Endometrial microvascular endothelial cells (primary cell): Measurements from ENCODE around the gene FNDC7. TPM values are rescaled to one million over a fixed set of nuclear protein-coding genes. Genes with fewer than 3 reads are reported as not detected.
"Not testable (repeated sequence)": the region's sequence is repeated elsewhere in the genome, so short reads cannot be mapped to it uniquely, and the experiment has no call there.

Experiments used
- in situ Hi-C: cut with HindIII; loops from 2 replicates; pipeline ENCODE4 v1.10.0; 2017; ENCODE audit warnings: low sequenced_read_pairs, low pct_unique_long_range_greater_than_20kb; ENCODE audit errors: inconsistent ontology term
- total RNA-seq: library from RNA; depleted of rRNA; stranded (reverse); fragments of >200 nt; gene quantifications from one replicate; pipeline ENCODE4 v1.2.3, GENCODE V29; 2015; ENCODE audit errors: inconsistent ontology term

FNDC7 gene
- total RNA-seq, 1 donor from 2014 or later = not detected

DNA sequence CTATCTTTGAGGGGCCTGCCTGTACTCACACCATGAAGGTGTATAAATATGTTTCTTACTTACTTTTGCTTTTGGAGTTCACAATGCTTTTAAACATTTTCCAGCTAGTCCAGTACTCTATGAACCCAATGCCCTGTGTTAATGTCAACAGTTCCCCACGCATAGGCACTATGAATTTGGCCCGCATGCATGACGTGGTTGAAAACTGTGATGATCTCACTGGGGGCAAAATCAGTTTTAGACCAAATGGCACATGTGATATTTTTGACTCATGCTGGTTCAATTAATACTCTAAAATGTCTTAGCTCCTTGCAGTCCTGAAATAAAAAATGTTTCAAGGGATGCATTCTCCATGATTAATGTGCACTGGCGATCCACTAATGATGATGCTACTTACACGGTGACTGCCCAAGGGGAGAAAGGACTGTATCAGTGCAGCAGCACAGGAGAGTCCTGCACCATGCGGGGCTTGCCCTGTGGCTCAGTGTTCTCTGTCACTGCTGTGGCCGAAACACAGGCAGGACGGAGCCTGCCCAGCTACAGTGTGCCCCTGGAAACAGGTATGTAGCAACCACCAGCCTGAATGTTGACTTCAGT, 15.7 kb downstream of the FNDC7 start:
- in situ Hi-C loops = no loop called here

DNA sequence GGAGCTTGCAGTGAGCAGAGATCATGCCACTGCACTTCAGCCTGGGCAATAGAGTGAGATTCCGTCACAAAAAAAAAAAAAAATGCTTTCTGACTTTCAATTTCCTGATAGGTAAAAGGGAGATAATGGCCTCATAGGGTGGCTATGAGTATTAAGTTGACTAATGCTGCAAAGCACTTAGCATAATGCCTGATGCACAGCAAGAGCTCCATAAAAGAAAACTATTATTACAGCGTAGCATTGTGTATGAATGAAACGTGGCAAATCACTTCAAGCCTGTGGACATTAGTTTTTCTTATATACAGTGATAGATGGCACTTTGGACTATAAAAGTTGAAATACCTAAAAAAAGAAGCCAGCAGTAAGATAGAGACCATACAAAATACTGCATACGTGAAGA, 16.8 kb downstream of the FNDC7 start:
- in situ Hi-C loops = no loop called here

DNA sequence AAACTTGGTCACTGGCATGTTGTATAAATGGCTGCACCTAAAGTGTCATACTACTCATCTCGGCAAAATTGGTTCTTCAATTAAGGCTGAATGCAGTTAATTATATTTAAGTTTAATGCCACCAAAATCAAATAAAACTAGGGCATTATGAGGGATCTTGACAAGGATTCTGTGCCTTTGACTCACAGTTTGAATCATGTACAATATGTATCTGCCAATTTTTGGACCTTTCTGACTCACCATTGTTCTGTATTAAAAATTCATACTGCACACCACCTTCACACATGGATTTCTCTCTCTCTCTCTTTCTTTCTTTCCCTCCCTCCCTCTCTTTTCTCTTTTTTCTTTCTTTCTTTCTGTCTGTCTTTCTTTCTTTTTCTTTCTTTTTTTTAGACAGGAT, 19.7 kb downstream of the FNDC7 start:
- in situ Hi-C loops = no loop called here

DNA sequence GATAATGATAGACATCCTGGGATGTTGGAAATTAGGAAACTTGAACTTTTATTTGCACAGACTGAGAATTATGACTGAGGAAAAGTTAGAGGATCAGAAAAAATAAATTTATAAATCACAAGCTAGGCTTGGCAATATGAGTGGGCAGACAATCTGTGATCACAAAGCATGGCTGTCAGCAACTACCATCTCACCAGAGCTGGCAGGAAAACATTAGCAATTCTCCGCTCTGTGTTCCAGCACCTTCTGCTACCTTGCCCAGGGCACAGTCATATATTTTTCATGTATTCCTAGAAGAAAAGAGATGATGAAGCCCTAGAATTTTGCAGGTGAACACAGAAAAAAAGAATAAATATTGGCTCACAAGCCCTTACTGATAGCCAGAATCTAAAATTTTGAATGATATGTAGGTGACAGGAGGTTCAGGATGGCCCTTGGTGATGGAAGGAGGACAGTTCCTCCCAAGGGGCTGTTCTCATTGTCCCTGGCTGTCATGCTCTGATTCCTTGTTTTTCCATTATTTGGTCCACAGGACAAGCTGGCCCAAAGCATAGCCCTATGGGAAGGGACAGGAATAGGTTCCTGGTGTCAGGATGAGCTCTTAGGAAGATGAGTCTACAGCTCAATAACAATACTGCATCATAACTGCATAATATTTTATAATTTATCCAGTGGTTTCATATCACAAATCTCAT, 21.6 kb downstream of the FNDC7 start:
- in situ Hi-C loops = no loop called here

DNA sequence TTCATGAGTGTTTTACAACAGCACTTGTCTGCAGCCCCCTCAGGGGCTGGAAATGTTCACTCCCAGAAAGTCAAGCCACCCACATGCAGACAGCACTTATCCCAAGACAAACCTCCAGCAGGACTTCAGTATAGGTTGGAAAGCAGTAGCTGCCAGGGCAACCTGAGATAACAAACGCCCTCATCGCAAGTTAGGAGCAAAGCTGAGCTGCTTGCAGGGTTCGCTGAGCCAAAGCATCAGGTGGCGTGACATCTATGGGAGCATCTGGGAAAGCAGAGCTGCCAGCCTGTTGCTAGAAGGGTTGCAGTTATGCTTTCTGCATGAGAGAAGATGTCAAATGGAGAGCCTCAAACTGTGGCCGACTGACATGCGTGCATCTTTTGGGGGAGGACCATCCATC, 29.5 kb downstream of the FNDC7 start:
- in situ Hi-C loops = no loop called here

DNA sequence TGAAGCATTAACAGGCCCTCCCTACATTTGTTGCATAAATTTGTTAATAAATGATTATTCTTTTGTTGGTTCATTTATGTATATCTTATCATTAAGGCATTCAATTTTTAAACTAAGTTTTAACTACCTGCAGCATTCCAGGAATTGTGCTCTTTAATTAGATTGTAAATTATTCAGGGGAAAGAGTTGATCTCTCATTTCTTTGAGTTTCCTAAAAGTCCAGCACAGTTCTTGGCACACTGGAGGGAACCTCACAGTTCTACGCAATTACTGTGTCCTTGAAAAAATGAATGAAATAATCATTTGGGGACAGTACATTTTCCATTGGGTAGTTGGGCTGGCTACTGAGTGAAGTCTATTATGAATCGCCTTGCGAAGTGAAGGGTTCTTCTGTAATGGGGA, 33.3 kb downstream of the FNDC7 start:
- in situ Hi-C loops = no loop called here

DNA sequence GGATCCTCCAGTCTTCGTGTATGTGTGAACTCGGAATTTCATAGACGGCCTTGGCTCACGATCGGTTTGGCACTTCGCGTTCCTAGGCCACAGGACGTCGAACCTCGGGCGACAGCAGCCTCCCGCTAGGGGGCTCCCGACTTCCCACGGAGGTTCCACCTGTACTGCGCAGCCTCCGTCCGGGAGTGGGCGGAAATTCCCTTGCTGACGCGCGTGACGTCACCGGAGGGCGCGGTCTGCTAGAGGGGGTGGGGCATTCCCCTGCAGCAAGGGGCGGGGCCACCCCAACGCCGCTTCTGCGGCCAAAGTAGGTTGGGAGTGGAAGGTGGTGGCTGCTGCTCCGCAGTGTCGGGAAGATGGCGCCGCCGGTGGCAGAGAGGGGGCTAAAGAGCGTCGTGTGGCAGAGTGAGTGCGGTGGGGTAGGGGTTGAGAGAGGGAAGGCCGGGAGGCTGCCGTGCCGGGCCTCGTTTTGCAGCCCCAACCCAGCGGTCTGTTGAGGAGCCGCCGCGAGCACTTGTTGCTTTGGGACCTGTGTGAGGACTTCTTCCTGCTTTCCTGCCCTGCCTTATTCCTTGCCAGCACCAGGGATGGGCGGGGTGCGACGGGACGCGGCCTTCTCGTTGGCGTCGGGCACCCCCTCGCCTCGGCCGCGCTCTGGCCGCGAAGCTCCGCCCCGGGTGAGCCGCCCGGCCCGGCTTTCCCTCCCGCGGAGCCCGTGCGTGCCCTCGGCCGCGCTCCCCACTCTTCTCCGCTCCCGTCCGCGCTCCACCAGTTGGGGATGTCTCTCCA, 33.9 kb downstream of the FNDC7 start, which contains the start of gene STXBP3:
STXBP3 (plus strand) TSS at position 293 of the 789 bp plus-strand sequence; CDS start at position 357, 64 bp downstream.
- in situ Hi-C loops = no loop called here

DNA sequence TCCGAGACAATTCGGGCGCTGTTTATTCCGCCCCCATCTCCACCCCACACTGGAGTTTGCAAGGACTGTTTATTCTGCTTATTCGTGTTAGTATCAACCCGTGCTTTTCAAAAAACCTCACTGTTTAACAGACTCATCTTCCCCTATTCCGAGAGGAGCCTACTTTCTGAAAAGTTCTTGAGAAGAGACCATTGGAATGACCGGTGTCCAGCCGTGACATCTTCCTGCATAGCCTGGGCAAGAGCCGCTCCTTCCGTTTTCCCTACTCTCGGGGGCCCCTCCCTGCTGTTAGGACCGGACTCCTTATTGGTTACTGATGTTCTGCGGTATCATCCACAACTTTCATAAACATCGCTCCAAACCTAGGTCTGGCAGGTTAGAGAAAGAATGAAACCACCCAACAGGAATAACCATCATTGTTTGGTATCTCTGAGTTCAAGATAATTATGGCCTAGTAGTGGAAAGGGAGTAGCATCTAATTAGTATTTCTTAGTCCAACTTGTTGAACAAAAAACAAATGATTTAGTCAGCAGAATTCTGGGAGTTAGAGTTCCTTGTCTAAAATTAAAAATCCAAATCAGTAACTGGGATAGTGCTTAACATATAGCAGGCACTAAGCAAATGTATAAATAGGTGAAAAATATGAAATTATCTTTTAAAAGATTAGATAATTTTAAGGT, 34.6 kb downstream of the FNDC7 start:
- in situ Hi-C loops = no loop called here

DNA sequence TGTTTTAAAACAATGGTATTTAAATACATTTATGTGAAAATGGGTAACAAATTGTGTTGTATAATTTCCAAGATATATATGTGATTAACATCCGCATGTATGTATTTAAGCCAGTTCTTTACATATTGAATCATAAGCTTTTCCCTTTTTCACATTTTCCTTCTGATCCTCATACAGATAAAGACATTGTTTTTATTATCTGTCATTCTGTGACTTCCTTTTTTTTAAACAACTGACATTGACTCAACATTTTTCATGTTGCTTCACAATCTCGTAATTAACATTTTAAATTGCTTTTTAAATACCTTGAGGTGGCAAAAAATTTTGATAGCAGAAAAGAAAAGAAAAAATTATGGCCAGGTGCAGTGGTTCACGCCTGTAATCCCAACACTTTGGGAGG, 35.2 kb downstream of the FNDC7 start:
- in situ Hi-C loops = no loop called here

DNA sequence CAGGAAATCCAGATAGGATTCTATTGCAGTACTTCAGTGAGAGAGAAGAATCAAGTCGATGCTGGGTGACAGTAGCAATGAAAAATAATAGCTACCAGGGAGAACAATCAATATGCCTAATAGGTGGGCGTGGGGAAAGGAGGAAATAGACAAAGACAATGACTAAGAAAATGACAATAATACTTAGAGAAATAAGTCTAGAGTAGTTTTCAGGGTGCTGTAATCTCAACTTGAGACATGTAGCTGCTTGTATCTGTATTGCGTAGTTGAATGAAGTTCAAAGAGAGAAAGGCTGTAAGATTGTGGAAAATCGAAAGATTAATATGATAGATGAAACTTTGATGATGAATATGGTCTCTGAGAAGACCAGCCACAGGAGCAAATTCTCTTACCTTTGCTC, 36.4 kb downstream of the FNDC7 start:
- in situ Hi-C loops = no loop called here

DNA sequence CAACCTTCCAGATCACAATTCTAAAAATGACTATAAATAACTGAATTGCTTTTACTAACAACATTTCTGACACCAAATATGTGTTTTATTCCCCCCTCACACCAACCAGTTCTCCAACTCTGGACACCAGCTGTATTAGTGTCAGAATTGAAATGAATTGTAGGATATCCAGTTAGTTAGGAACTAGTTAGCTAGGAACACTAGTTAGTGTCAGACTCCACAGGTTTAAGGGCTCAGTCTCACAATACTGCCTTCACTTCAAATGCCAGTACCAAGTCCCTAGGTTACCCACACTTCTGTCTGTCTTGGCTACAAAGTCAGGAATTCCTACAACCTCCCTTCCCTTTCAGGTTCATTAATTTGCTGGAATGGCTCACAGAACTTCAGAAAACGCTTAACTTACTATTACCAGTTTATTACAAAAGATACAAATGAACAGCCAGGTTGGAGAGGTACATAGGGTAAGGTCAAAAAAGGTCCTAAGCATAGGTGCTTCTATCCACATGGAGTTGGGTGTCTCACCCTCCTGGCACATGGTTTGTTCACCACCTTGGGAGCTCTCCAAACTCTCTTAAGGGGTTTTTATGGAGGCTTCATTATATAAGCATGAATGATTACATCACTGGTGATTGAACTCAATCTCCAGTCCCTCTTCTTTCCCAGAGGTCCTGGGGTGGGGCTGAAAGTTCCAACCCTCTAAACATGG, 37.9 kb downstream of the FNDC7 start:
- in situ Hi-C loops = no loop called here

DNA sequence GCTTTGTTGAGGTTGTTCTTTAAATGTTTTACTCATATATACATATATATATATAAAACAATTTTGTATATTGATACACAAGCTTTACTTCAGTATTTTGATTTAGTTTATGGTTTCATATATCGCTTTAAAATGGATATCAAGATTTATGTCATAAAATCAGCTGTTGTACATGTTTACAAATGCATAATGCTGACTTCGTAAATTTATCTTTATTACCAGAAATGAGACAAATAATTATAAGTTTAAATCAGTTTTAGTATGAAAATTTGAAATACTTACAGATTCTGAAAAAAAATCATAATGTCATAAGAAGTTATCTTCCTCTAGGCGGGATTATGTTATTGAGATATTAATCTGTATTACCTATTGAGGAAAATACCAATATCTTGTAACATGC, 40.7 kb downstream of the FNDC7 start:
- in situ Hi-C loops = no loop called here

DNA sequence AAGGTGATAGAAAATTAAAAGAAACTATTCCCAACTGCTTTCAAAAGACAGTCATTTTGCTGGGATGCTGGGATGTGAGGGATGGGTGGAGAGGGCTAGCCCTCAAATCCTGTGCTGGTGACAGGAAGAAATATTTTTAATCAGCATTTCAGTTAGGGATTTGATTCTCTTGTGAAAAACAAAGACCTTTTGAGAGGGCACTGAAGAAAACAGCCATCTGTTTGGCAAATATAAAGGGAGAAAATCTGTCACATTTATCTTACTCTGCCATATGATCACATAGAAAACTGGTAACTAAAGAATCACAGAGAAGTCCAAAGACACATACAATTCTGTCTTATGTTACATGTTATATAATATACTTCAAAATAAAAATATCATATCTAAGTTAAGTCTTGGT, 46.1 kb downstream of the FNDC7 start:
- in situ Hi-C loops = no loop called here

DNA sequence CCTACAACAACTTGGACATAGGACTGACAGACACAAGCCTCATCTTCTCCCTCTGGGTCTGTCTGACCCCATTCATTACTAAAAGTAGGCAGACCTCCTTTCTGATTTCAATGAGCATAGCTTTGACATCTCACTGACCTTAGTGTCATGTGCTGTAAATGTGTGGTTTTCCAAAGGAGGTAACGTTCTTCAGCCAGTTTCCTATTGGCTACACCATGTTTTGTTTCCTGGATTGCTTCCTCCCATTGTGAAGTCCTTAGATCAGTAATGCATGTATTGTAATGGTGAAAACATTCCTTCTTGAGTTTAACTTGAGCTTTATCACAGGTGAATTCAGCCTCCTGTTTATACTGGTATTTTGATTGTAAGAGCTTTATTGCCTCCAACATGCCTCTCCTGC, 54.4 kb downstream of the FNDC7 start:
- in situ Hi-C loops = no loop called here

DNA sequence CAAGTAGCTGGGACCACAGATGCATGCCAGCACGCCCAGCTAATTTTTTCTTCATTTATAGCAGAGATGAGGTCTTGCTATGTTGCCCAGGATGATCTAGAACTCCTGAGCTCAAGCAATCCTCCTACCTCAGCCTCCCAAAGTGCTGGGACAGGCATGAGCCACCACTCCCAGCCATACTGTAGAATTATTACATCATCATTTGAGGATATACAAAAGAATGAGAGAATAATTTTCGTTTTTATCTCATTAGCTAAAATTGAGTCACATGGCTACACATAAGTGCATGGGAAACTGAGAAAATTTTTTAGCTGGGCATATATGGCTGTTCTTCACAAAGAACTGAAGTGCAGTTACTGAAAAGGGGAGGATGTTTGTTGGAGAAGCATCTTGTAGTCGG, 55.0 kb downstream of the FNDC7 start:
- in situ Hi-C loops = no loop called here

DNA sequence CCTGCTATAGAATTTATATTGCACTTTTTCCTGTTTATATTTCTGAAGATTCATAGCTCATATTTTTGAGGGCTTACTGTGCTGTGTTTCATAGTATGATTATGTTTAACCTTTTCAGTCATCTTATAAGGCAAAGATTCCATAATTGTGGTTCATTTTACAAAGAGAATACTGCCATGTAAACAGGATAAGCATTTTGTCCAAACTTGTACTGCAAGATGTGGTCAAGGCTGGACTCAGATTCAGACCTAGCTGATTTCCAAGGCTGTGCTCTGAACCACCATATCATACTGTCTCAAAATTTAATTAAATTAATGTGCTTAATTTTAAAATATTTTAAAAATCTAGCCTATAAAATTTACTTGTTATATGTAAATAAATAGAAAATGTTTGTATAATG, 65.1 kb downstream of the FNDC7 start:
- in situ Hi-C loops = no loop called here

DNA sequence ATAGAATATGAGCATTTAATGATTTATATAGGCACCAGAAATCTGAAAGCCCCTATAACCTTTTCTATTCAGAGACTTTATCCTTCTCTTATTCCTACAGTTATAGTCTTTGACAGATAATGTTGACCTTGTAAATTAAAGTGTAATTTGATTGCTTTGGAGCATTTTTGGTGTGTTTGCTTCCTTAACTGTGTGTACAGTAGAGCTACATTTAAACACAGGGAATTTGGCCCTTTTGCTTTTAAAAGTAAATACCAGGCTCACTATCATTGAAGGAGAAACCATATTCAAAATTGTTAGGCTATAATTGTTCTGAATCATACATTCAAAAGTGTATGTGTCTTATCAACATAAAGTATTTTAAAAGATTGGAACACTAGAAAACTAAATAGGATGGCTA, 66.7 kb downstream of the FNDC7 start:
- in situ Hi-C loops = no loop called here

DNA sequence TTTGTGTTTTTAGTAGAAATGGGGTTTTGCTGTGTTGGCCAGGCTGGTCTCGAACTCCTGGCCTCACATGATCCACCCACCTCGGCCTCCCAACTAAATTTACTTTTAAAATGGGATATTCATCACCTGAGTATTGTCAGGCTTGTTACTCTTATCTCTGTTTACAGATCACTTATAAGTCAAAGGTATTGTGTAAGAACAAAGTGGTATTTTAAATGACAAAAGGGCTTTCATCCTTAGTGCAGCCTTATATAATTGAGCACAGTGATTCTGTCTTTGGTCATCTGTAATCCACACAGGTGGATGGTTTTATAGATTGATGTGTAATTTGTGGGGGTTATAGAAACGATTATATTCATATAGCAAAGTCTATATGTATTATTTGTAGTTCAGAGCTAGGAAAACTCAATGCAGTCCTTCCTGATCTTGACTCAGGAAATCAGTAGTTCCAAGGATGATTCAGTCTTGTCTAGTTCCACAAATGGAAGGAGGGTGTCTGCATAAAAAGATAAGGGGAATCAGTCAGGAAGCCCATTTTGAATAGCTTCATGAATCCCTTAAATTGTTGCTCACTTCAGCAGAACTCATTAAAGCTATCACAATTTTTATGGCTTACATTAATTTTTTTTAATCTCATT, 68.3 kb downstream of the FNDC7 start:
- in situ Hi-C loops = no loop called here

DNA sequence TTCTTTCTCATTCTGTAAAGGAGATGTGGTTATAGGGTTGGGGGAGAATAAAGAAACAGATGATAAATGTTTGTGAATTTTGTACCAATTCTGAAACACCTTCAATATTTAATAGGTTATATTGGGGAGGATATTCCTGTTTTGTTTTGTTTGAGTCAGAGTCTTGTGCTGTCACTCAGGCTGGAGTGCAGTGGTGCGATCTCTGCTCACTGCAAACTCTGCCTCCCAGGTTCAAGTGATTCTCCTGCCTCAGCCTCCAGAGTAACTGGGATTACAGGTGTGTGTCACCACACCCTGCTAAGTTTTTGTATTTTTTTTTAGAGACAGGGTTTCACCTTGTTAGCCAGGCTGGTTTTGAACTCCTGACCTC, 68.9 kb downstream of the FNDC7 start:
- in situ Hi-C loops = not testable (repeated sequence)
